Activated CD8-positive, alpha-beta T cell treated with anti-CD3 and anti-CD28 coated beads for 36 hours (primary cell): ENCODE data around the gene MAP4K4. TPM values are rescaled to one million over a fixed set of nuclear protein-coding genes. Genes with fewer than 3 reads are reported as not detected.

ENCODE experiments used
- ATAC-seq: fragments of 200-7000 bp; cut with Tn5 transposase; one replicate; pipeline ENCODE4 v1.10.0; 2021; ENCODE audit warnings: mild to moderate bottlenecking, moderate library complexity
- CTCF ChIA-PET: fragments of 350-600 bp; sonication (Branson Sonifier 250); formaldehyde crosslinking; loops from one replicate; lab custom pipeline; 2021; ENCODE audit warnings: antibody characterized with exemption; lab: Charles Lee
- POLR2A ChIA-PET: fragments of 350-600 bp; sonication (Branson Sonifier 250); formaldehyde crosslinking; loops from one replicate; lab custom pipeline; 2021; ENCODE audit warnings: antibody characterized with exemption; lab: Charles Lee
- DNase-seq: peaks from one replicate; pipeline ENCODE4 v3.0.0-alpha.2; 2020
- H3K27ac Mint-ChIP-seq: one replicate; pipeline ENCODE4 v1.8.0; 2021; ENCODE audit warnings: mild to moderate bottlenecking, mixed read lengths
- H3K27me3 Mint-ChIP-seq: one replicate; pipeline ENCODE4 v1.8.0; 2021; ENCODE audit warnings: mixed read lengths
- H3K36me3 Mint-ChIP-seq: one replicate; pipeline ENCODE4 v1.8.0; 2021; ENCODE audit warnings: low read depth, mixed read lengths
- H3K4me1 Mint-ChIP-seq: one replicate; pipeline ENCODE4 v1.8.0; 2021; ENCODE audit warnings: low read depth, mixed read lengths
- H3K4me3 Mint-ChIP-seq: one replicate; pipeline ENCODE4 v1.8.0; 2021; ENCODE audit warnings: mild to moderate bottlenecking, moderate library complexity, mixed read lengths
- H3K9me3 Mint-ChIP-seq: one replicate; pipeline ENCODE4 v1.8.0; 2021; ENCODE audit warnings: mixed read lengths
- CTCF ChIP-seq: fragments of 200-600 bp; IDR thresholded peaks from one replicate; pipeline ENCODE4 v1.8.0; 2022; ENCODE audit warnings: antibody characterized with exemption, mild to moderate bottlenecking
- intact Hi-C: fragments of 100-400 bp; cut with micrococcal nuclease; formaldehyde crosslinking; loops from one replicate; pipeline ENCODE4 v1.10.0; 2022
- total RNA-seq, 2 experiments: library from RNA; stranded (reverse); gene quantifications; one replicate each; pipeline ENCODE4 v1.2.3, GENCODE V29; 2021

Gene MAP4K4
- total RNA-seq, 2 experiments from 2014 or later: 26.3 to 27.3 TPM

DNA sequence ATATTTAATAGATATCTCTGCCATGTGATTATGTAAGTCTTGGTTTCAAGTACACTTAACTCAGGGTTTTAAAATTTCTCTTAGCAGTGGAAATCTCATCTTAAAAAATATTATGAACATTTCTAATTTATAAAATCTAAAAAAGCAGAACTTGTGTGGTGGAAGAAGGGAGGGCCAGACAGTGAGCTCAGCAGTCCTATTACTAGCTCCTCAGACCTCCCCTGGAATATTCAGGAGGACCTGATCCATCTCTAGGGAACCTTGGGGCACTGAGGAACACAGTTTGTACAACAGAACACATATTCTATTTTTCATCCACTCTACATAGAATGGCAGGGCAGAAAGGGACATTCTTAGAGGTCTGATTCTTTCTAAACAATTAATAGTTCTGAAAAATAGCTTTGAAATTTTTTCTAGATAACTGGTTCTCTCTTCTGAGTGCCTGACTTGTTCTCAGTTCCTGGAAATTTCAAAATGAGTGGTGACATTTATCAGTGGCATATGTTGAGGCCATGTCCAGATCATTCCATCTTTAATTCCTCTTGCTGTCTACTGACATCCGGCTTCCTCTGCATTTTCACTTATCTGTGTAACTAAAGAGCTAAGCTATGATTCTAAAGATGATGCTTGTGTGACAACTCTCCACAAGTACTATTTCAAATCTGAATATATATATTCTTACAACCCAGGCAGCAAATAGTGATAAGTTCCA lies 8.2 kb upstream of the MAP4K4 start:
- intact Hi-C loops: no loop called here
- no peak for TF ChIP-seq CTCF
- DNase-seq: no peak
- no peak for ATAC-seq
- POLR2A ChIA-PET: interaction anchor here (1.0 kb wide), 1 partner anchor 118 kb away, joined by 3 read pairs; no protein-coding TSS in a partner anchor
- Mint-ChIP-seq H3K27me3 (no peaks in the 10 kb centered on the region), H3K4me1 (peaks cover 30% of the 10 kb centered on the region), H3K36me3 (no peaks in the 10 kb centered on the region), H3K9me3 (peaks cover 2% of the 10 kb centered on the region), H3K4me3 (no peak overlapping the region), H3K27ac (no peak overlapping the region)
- CTCF ChIA-PET: interaction anchor here (0.6 to 1.7 kb wide), 5 partner anchors 9 to 347 kb away, joined by 3 to 4 read pairs (median 3); no protein-coding TSS in a partner anchor

DNA sequence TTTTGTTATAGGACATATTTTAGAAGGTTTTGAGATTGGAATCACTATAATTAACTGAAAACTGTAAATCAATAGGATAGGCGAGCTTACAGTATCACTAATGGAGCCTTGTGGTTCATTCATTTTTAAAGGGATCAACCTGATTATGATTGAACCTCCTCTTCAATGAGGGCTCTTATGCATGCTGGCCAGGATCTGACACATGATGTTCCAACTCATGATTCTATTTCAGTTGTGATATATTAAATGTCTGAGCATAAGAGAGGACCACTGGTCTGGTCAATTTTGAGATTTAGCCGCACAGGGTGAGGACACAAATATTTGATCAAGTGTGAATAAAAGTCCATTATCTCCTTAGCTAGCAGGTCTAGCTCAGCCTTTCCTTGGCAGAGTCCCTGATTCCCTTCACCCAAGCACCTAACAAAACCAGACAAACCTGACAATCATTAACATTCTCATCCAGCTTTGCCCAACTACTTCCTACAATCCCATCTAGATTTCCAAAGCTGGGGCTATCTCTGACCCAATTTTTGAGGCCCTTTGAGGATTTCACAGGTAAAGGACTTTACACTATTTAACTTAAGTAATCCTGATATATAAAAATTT lies 6.9 kb upstream of the MAP4K4 start:
- DNase-seq (no peak), ATAC-seq (no peak)
- Mint-ChIP-seq H3K4me1 (peaks cover 30% of the 10 kb centered on the region), H3K36me3 (no peaks in the 10 kb centered on the region), H3K27me3 (no peaks in the 10 kb centered on the region), H3K4me3 (no peak overlapping the region), H3K9me3 (peaks cover 3% of the 10 kb centered on the region), H3K27ac (no peak overlapping the region)
- no peak for TF ChIP-seq CTCF
- POLR2A ChIA-PET: no interaction called here
- intact Hi-C loops: no loop called here
- CTCF ChIA-PET: no interaction called here

DNA sequence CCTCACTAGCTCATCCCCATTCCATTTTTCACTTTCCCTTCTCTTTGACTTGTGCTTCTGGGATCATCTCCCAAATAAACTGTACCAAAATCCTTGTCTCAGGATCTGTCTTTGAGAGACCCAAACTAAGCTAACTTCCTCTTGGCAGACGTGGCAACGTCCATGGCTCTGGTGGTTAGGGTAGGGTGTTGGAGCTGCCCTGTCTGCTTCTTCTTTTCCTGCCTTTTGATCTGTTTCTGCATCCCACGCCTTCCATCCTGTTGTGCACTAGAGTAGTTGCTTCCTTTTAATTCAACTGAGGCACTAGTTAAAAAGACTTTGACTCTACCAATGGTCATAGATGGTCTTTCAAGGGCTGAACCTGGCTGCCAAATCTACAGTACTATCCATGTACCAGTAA lies 5.5 kb upstream of the MAP4K4 start:
- no peak overlapping the region for H3K27ac Mint-ChIP-seq
- peaks cover 2% of the 10 kb centered on the region for H3K27me3 Mint-ChIP-seq
- ChIA-PET POLR2A (interaction anchor here (0.6 kb wide), 1 partner anchor 396 kb away, joined by 3 read pairs; no protein-coding TSS in a partner anchor), CTCF (interaction anchor here (0.9 to 1.8 kb wide), 5 partner anchors 38 to 280 kb away, joined by 3 to 4 read pairs (median 3); no protein-coding TSS in a partner anchor)
- TF ChIP-seq CTCF: no peak
- peak; percentile 29 for ATAC-seq
- intact Hi-C loops: no loop called here
- H3K4me3 Mint-ChIP-seq: no peak overlapping the region
- H3K9me3 Mint-ChIP-seq: peaks cover 3% of the 10 kb centered on the region
- peaks cover 33% of the 10 kb centered on the region for H3K4me1 Mint-ChIP-seq
- DNase-seq: no peak
- H3K36me3 Mint-ChIP-seq: no peaks in the 10 kb centered on the region

DNA sequence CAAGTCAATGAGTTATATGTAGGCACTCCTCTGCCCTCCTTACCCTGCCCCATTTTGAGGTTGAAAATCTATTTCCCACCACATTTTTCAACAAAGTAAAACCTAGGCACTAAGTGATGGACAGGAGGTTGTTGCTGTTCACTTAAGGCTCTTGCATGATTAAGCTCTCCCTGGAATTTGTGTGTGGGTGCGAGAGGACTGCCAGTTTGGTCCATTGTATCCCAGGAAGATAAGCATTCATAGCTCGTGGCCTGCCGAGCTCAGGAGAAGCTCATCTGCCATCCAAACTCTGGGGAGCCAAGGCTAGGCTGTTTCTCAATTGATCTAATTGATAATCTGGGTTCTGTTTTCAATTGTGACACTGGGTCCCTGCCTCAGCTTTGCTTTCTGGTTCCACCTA lies 4.7 kb upstream of the MAP4K4 start:
- H3K4me3 Mint-ChIP-seq: no peak overlapping the region
- H3K27ac Mint-ChIP-seq: no peak overlapping the region
- no peak for TF ChIP-seq CTCF

More for the DNA sequence above, 4.7 kb upstream of the MAP4K4 start:
- ATAC-seq: no peak
- peaks cover 33% of the 10 kb centered on the region for H3K4me1 Mint-ChIP-seq
- intact Hi-C loops: no loop called here
- no peak for DNase-seq
- peaks cover 2% of the 10 kb centered on the region for H3K27me3 Mint-ChIP-seq
- peaks cover 3% of the 10 kb centered on the region for H3K9me3 Mint-ChIP-seq
- no peaks in the 10 kb centered on the region for H3K36me3 Mint-ChIP-seq
- POLR2A ChIA-PET: interaction anchor here (0.8 kb wide), 1 partner anchor 40 kb away, joined by 3 read pairs; no protein-coding TSS in a partner anchor
- CTCF ChIA-PET: interaction anchor here (1.6 to 1.8 kb wide), 2 partner anchors 37 to 131 kb away, joined by 3 to 4 read pairs; no protein-coding TSS in a partner anchor
